NCI-H2029 (cell line): Measurements from ENCODE around the gene IFRD1.
"Not testable (repeated sequence)": the region's sequence is repeated elsewhere in the genome, so short reads cannot be mapped to it uniquely, and the experiment has no call there.

Source experiments
- DNase-seq: peaks from one replicate; lab custom pipeline; 2025; lab: John Stamatoyannopoulos, UW

Gene IFRD1

GRCh38 chr7:112516418-112516817, 66.2 kb downstream of the IFRD1 start:
- DNase-seq: not testable (repeated sequence)

GRCh38 chr7:112517487-112517886, 67.2 kb downstream of the IFRD1 start:
- no peak for DNase-seq

- DNase-seq: no peak
Observed at GRCh38 chr7:112520787-112521186, 70.5 kb downstream of the IFRD1 start.

- no peak for DNase-seq
Observed at GRCh38 chr7:112521942-112522341, 71.7 kb downstream of the IFRD1 start.

- no peak for DNase-seq
Observed at GRCh38 chr7:112523871-112524270, 73.6 kb downstream of the IFRD1 start.
